HG02678 (cell line): ENCODE data around the gene SLC16A10.
"Not testable (repeated sequence)": the region's sequence is repeated elsewhere in the genome, so short reads cannot be mapped to it uniquely, and the experiment has no call there.

Experiments used
- ATAC-seq: cut with Tn5 transposase; IDR thresholded peaks from one replicate; pipeline ENCODE4 v1.9.1; 2021; ENCODE audit warnings: mild to moderate bottlenecking, moderate library complexity; ENCODE audit not compliant: unreplicated experiment

The SLC16A10 gene

GRCh38 chr6:111183702-111184517, 96.6 kb downstream of the SLC16A10 start:
- ATAC-seq, result peak; percentile 49

DNA sequence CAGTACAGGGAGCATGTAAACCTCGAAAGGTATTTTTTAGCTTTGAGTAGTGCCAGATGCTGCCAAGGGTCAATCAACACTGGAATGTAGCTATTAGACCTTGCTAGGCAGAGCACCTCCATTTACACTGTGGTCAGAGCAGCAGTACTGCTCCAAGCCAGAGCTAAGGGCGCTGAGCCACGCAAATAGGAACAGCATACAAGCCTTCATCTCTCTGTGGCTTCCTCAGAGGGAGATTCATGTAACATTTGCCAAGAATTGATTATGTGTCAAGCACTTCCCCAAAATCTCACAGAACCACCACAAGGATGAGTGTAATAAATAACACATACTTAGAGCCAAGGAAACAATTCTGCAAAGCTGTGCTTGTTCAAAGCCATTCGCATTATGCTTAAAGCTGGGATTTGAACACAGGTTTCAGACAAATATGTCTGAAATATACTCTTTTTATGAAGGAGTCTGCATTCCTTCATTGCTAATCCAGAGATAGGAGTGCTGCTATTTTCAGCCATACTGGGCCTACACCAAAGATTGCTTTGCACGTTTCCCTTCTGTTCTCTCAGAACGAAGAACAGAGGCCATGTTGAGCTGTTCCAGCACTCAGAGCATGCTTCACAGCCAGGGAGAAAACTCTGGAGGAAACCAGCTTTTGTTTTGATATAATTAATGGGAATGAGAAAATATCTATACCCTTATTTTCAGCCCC, 97.7 kb downstream of the SLC16A10 start:
- no peak for ATAC-seq

DNA sequence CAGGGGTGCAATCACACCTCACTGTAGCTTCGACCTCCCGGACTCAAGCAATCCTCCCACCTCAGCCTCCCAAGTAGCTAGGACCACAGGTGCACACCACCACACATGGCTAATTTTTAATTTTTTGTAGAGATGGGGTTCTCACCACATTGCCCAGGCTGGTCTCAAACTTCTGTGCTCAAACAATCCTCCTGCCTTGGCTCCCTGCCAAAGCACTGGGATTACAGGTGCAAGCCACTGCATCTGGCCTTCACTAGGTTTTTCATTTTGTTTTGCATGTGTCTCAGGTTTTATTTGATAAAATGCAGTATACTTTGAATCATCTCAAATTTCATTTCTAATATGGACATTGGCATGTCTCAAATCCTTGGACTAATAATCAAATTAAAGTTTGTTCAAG, 98.7 kb downstream of the SLC16A10 start:
- no peak for ATAC-seq

- ATAC-seq, result no peak
Measured at GRCh38 chr6:111187874-111188273, 100.6 kb downstream of the SLC16A10 start.

DNA sequence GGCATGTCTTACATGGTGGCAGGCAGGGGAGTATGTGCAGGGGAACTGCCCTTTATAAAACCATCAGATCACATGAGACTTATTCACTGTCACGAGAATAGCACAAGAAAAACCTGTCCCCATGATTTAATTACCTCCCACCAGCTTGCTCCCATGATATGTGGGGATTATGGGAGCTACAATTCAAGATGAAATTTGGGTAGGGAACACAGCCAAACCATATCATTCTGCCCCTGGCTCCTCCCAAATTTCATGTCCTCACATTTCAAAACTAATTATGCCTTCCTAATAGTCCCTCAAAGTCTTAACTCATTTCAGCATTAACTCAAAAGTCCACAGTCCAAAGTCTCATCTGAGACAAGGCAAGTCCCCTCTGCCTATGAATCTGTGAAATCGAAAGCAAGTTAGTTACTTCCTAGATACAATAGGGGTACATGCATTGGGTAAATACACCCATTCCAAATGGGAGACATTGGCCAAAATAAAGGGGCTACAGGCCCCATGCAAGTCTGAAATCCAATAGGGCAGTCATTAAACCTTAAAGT, 102.4 kb downstream of the SLC16A10 start:
- not testable (repeated sequence) for ATAC-seq

GRCh38 chr6:111190637-111191036, 103.3 kb downstream of the SLC16A10 start:
- no peak for ATAC-seq

DNA sequence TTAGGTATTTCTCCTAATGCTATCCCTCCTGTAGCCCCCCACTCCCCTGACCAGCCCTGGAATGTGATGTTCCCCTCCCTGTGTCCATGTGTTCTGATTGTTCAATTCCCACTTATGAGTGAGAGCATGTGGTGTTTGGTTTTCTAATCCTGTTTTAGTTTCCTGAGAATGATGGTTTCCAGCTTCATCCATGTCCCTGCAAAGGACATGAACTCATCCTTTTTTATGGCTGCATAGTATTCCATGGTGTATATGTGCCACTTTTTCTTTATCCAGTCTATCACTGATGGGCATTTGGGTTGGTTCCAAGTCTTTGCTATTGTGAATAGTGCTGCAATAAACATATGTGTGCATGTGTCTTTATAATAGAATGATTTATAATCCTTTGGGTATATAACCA, 103.8 kb downstream of the SLC16A10 start:
- ATAC-seq, result not testable (repeated sequence)

GRCh38 chr6:111192911-111193555, 105.7 kb downstream of the SLC16A10 start:
- ATAC-seq, result no peak

DNA sequence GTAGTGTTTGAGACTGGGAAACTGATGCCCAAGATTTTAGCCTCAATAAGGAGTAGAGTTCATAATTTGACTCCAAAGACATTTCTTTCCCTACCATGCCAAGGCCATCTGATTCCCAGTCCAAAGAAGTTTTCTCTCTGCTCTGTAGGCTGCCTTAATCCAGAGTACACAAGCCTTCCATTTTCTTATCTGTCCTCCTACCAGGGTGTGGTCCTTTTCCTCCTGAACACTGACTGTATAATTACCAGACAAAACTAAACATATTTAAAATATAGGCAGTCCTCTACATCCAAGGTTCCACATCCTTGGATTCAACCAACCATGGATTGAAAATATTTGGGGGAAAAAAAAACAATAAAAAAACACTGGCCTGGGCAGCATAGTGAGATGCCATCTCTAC, 108.4 kb downstream of the SLC16A10 start:
- no peak for ATAC-seq

DNA sequence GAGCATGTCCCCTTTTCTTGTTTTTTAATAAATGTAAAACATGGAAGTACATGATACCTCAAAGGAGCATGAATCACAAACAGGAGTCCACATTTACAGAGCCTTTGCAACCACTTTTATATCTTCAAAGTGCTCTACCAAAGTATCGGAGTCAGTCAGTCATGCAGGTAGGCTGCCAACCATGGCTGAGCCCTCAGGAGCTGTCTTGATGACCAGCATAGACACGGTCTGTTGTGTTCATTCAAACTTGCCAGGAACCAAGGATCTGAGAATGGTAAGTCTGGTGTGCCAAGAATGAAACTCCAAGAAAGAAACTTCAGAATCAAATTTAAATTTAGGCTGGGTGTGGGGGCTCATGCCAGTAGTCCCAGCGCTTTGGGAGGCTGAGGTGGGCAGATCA, 111.5 kb downstream of the SLC16A10 start:
- ATAC-seq, result no peak

- ATAC-seq, result no peak
Measured at GRCh38 chr6:111199935-111200334, 112.6 kb downstream of the SLC16A10 start.

DNA sequence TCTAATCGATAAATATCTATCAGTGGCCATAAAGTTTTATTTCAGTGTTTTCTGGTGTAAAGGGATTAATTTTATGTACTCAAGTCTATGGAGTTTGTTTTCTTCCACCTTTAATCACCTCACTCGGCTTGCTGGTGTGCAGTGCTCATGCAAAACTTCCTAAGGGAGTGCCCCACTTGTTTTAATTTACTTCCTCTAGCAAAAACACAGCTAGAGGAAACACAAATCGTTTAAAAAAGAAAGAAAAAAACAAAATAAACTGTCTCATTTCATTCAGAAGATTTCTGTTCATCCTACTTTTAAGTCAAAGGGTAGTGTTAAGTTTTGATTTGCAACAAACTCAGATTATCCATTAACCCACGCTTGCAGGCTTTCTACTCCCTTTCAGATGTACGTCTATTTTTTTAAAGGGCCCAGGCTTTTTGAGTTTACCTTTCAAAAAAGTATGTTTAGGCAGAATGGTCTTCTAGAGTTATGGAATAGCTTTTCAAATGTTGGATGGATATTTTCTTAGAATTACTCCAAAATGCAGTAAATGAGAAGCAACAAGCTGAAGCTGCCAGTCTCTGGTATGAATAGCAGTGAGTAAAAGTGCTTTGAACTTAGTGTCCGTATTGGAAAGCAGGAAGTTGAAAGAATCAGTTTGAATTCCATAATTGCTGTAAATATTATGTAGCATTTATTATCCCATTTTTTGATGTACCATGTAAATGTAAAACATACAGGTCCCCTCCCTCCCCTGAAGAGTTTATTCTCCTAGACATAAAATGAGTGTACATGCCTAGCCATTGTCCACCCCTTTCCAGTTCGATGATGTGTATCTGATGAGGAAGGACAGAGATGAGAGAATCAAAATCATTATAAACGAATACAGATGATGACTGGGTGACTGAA, 113.3 kb downstream of the SLC16A10 start:
- ATAC-seq, result no peak

- no peak for ATAC-seq
Measured at GRCh38 chr6:111201244-111201554, 113.9 kb downstream of the SLC16A10 start.

DNA sequence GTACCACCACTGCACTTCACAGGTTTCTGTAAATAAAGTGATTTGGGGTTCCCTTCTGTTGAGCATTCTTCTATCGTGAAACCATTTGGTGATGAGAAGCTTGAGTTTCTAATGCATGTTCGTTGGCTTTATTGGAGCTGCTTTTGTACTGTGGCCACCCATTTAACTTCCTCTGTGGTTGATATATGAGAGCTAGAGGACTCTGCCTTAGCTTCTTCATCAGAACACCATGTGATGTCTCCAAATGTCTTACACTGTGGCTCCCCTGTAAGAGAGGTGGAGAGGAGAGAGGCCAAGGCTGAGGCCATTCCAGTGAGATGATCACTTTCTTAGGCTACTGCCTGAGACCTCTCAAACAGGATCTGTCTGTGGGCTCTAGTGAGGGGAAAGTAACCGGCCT, 114.5 kb downstream of the SLC16A10 start:
- no peak for ATAC-seq

DNA sequence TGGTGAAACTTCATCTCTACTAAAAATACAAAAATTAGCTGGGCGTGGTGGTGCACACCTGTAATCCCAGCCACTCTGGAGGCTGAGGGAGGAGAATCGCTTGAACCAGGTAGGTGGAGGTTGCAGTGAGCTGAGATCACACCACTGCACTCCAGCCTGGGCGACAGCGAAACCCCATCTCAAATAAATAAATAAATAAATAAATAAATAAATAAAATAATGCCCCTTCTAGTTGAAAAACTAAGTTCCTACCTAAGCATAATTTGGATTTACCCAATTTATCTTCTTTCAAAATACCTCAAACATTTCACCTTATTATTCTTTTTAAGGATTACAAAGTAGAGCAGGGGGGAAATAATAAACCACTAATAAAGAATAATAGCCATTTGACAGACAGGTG, 116.2 kb downstream of the SLC16A10 start:
- ATAC-seq, result not testable (repeated sequence)

GRCh38 chr6:111204305-111204704, 117.0 kb downstream of the SLC16A10 start:
- ATAC-seq, result no peak

DNA sequence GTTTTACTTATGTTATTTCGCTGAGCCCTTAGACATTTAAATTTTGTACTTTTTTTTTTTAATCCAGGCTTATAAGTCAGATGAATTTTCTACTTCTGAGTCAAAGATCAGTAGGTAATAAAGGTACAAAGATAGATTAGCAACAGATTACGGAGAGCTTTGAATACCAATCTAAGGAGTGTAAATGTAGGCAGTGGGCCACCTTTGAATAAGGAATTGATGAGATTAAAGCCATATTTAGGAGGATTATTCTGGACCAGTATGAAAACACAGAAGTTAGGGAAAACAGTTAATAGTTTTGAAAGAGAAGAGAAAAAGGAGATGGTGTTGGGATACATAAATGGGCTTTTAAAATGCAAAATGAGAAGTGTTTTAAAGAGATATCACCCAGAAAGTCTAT, 117.6 kb downstream of the SLC16A10 start:
- ATAC-seq, result no peak

DNA sequence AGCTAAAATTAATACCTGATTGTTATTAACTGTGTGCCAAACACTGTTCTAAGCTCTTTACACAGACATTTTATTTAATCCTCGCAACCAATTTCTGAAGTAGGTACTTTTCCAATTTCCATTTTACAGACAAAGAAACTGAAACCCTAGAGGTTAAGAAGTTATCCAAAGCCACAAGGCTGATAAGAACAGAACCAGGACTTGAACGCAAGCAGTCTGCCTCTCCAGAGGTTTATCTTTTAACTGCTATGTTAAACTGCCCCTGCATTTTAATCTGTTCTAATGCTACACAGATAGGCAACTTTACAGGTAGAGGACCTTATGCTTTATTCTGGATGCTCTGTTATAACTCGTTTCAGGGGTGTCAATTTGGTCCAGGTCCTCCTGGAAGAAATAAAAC, 118.2 kb downstream of the SLC16A10 start:
- no peak for ATAC-seq

DNA sequence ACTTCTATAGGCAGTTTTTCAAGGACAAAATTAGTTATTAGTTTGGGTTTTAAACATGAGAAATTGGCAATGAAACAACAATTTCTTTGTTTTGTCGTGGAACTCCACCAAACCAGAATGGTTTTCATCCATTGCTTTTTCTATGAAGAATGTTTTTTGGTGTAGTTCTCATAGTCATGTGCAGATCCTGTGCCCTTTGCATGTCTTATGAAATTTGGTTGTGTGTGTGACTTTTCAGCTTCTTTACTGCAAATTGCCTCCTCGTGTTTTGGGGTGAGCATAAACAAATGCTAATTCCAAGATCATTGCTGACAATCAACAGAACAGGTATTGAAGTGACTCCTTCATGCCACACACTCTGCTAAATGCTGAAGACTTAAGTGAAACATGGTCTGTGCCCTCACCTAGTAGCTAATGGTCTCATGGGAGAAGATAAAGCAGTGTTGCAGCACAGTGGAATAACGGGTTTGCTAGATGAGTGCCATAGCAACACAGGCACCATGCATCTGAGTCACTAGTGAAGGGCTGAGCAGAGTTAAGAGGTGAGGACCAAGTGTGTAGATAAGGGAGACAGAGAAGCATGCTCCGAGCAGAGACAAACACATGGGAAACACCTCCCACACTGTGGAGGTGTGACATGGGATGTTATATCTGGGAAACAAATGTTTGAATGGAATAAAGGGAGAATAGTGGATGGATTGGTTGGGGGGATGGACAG, 120.0 kb downstream of the SLC16A10 start:
- ATAC-seq, result no peak

GRCh38 chr6:111208933-111209332, 121.6 kb downstream of the SLC16A10 start:
- no peak for ATAC-seq
